ENCODE results near the gene GPR156.
"Not testable (repeated sequence)": the region's sequence is repeated elsewhere in the genome, so short reads cannot be mapped to it uniquely, and the experiment has no call there.

The GPR156 gene

GRCh38 chr3:120284747-120285507 is at the start of gene GPR156:
TSS of gene GPR156 (minus strand) at chr3:120285222. CDS start at chr3:120244098, 41,124 bp downstream.
- peak; percentile 23 for DNase-seq

- no peak for DNase-seq
These were observed 47.6 kb upstream of the GPR156 start for GRCh38 chr3:120332646-120333045.

- DNase-seq: no peak
These were observed 46.1 kb upstream of the GPR156 start for GRCh38 chr3:120331076-120331475.

- DNase-seq: no peak
These were observed 41.8 kb upstream of the GPR156 start for GRCh38 chr3:120326784-120327183.

GRCh38 chr3:120324190-120324589 is 39.2 kb upstream of the GPR156 start:
- DNase-seq: peak; percentile 11

- DNase-seq: not testable (repeated sequence)
These were observed 38.7 kb upstream of the GPR156 start for GRCh38 chr3:120323761-120324160.

GRCh38 chr3:120311863-120312794 is 27.1 kb upstream of the GPR156 start:
- no peak for DNase-seq

GRCh38 chr3:120306519-120307455 is 21.8 kb upstream of the GPR156 start:
- DNase-seq: no peak

GRCh38 chr3:120304616-120305015 is 19.6 kb upstream of the GPR156 start:
- DNase-seq: no peak

- peak; percentile 39 for DNase-seq
These were observed 17.3 kb upstream of the GPR156 start for GRCh38 chr3:120302361-120302760.

GRCh38 chr3:120300971-120301370 is 15.9 kb upstream of the GPR156 start:
- no peak for DNase-seq

GRCh38 chr3:120299403-120299802 is 14.4 kb upstream of the GPR156 start:
- no peak for DNase-seq

- DNase-seq: no peak
These were observed 14.0 kb upstream of the GPR156 start for GRCh38 chr3:120298996-120299395.

- peak; percentile 24 for DNase-seq
These were observed 6.5 kb upstream of the GPR156 start for GRCh38 chr3:120291552-120291951.

- DNase-seq: no peak
These were observed 4.6 kb upstream of the GPR156 start for GRCh38 chr3:120289636-120290035.

- DNase-seq: no peak
These were observed 1.4 kb upstream of the GPR156 start for GRCh38 chr3:120286465-120286864.

GRCh38 chr3:120285508-120285841 is 453 bp upstream of the GPR156 start:
- no peak for DNase-seq

- DNase-seq: no peak
These were observed 3.8 kb downstream of the GPR156 start for GRCh38 chr3:120281261-120281660.

GRCh38 chr3:120280566-120280965 is 4.5 kb downstream of the GPR156 start:
- DNase-seq: no peak

GRCh38 chr3:120280026-120280425 is 5.0 kb downstream of the GPR156 start:
- no peak for DNase-seq

- DNase-seq: no peak
These were observed 8.3 kb downstream of the GPR156 start for GRCh38 chr3:120276767-120277166.

- no peak for DNase-seq
These were observed 9.4 kb downstream of the GPR156 start for GRCh38 chr3:120275618-120276017.

GRCh38 chr3:120274739-120275167 is 10.3 kb downstream of the GPR156 start:
- peak; percentile 8 for DNase-seq
